Activated CD4-positive, alpha-beta memory T cell treated with anti-CD3 and anti-CD28 coated beads for 36 hours (primary cell): ENCODE measurements around the gene PPCS. TPM values are rescaled to one million over a fixed set of nuclear protein-coding genes. Genes with fewer than 3 reads are reported as not detected.

Source experiments
- CTCF ChIA-PET: fragments of 350-600 bp; sonication (Branson Sonifier 250); formaldehyde crosslinking; loops from one replicate; lab custom pipeline; 2021; ENCODE audit warnings: antibody characterized with exemption, inconsistent platforms; lab: Charles Lee
- POLR2A ChIA-PET: fragments of 350-600 bp; sonication (Branson Sonifier 250); formaldehyde crosslinking; loops from one replicate; lab custom pipeline; 2021; ENCODE audit warnings: antibody characterized with exemption; lab: Charles Lee
- DNase-seq: peaks from one replicate; pipeline ENCODE4 v3.0.0-alpha.2; 2020
- H3K27ac Mint-ChIP-seq: one replicate; pipeline ENCODE4 v1.8.0; 2021; ENCODE audit warnings: mixed read lengths
- H3K27me3 Mint-ChIP-seq: one replicate; pipeline ENCODE4 v1.8.0; 2021; ENCODE audit warnings: mixed read lengths
- H3K36me3 Mint-ChIP-seq: one replicate; pipeline ENCODE4 v1.8.0; 2021; ENCODE audit warnings: mixed read lengths
- H3K4me1 Mint-ChIP-seq: one replicate; pipeline ENCODE4 v1.8.0; 2021; ENCODE audit warnings: low read depth, mixed read lengths
- H3K4me3 Mint-ChIP-seq: one replicate; pipeline ENCODE4 v1.8.0; 2021; ENCODE audit warnings: mild to moderate bottlenecking, mixed read lengths
- H3K9me3 Mint-ChIP-seq: one replicate; pipeline ENCODE4 v1.8.0; 2021; ENCODE audit warnings: mixed read lengths
- intact Hi-C: fragments of 100-400 bp; cut with micrococcal nuclease; formaldehyde crosslinking; loops from one replicate; pipeline ENCODE4 v1.15.1; 2023
- total RNA-seq, 2 experiments: library from RNA; stranded (reverse); gene quantifications; one replicate each; pipeline ENCODE4 v1.2.3, GENCODE V29; 2021

The PPCS gene
- total RNA-seq, 2 experiments from 2014 or later = 50.8 to 52.3 TPM

- ChIA-PET CTCF (no interaction called here), POLR2A (no interaction called here)
- Mint-ChIP-seq H3K36me3 (no peaks in the 10 kb centered on the region), H3K4me1 (no peaks in the 10 kb centered on the region), H3K4me3 (no peak overlapping the region), H3K27me3 (peaks cover 1% of the 10 kb centered on the region), H3K27ac (no peak overlapping the region), H3K9me3 (no peaks in the 10 kb centered on the region)
- intact Hi-C loops = no loop called here
- DNase-seq = no peak
Measured at GRCh38 chr1:42429603-42430002, 26.7 kb upstream of the PPCS start.

DNA sequence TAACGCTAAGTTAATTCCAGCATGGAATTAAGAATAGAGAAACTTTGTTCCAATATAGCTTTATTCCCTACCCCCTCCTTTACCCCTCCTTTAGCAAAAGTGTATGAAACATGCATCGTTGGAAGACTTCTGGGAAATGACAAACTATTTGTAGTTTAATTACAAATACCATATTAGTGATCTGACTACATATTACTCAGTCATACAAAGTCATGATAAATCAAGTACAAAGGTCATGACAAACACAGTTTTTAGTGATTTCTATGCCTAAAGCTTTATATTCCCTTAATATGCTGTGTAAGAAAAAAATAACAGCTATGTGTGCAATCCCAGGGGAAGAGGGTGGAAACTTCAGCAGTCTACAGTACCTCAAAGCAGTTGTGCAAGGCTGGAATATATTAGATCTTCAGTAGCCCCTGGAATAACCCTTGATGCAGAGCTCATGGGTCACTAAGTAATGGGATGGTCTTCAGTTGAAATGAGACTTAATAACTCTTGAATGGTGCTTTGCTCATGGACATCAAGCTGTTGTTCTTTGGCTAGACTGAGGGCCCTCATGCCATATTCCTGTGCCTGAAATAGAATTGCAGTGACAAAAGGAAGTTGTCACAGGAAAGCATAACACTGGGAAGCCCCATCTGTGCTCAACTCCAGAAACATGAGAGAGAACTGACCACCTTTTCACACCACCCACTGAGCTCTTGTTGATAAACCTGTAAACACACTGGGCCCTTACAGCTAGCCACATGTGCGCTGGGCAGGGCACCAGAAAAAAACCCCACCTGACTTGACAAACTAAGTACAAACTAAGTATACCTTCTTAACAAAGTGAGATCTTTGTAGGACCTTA is 25.8 kb upstream of the PPCS start:
- no peak for DNase-seq
- CTCF ChIA-PET = no interaction called here
- Mint-ChIP-seq H3K9me3 (no peaks in the 10 kb centered on the region), H3K4me3 (no peak overlapping the region), H3K27ac (no peak overlapping the region), H3K36me3 (no peaks in the 10 kb centered on the region), H3K4me1 (no peaks in the 10 kb centered on the region), H3K27me3 (peaks cover under 1% of the 10 kb centered on the region)
- intact Hi-C loops = no loop called here
- POLR2A ChIA-PET = no interaction called here

DNA sequence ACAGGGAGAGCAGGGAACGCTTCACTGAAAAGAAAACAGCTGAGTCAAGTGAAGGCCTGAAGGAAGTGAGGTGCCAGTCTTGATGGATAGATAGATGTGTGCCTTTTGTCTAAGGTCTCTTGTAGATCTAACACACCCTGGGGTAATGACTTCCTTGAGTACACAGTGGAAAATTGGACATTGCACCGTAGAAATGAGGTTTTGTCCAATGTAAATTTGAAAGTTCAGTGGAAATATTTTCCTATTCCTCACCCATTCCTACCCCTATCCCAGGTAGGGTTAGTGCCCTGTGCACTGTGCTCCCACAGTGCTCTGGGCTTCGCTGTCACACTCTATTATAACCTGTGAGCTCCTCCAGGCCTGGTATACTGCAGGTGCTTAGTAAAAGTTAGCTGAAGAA is 24.8 kb upstream of the PPCS start:
- Mint-ChIP-seq H3K27me3 (no peaks in the 10 kb centered on the region), H3K4me1 (no peaks in the 10 kb centered on the region), H3K27ac (no peak overlapping the region), H3K4me3 (no peak overlapping the region), H3K36me3 (no peaks in the 10 kb centered on the region), H3K9me3 (no peaks in the 10 kb centered on the region)
- intact Hi-C loops = no loop called here
- POLR2A ChIA-PET = no interaction called here
- CTCF ChIA-PET = no interaction called here
- DNase-seq = no peak

DNA sequence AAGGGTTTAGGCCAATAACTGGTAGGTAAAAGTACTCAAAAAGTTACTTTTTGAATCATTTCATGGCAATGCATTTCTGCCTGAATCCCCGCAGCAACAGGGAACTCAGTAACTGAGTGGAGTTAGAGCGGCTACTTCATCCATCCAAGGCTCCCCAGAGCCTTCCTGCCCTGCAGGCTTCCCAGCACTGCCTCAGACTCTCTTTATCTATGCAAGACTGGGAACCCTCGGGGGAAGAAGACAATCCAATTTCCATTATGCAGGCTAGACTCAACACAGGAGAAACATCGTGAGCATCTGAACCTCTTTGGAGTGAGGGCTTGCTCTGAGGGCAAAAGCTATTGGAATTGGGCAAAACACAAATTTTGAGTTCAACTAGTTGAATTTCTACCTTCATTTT is 23.6 kb upstream of the PPCS start:
- Mint-ChIP-seq H3K27ac (no peak overlapping the region), H3K36me3 (no peaks in the 10 kb centered on the region), H3K9me3 (no peaks in the 10 kb centered on the region), H3K4me1 (no peaks in the 10 kb centered on the region), H3K4me3 (no peak overlapping the region), H3K27me3 (no peaks in the 10 kb centered on the region)
- intact Hi-C loops = no loop called here
- ChIA-PET POLR2A (no interaction called here), CTCF (no interaction called here)
- DNase-seq = no peak

GRCh38 chr1:42433369-42433768 is 23.0 kb upstream of the PPCS start:
- H3K27me3 Mint-ChIP-seq = no peaks in the 10 kb centered on the region
- ChIA-PET CTCF (no interaction called here), POLR2A (no interaction called here)
- no peaks in the 10 kb centered on the region for H3K36me3 Mint-ChIP-seq
- DNase-seq = no peak
- H3K27ac Mint-ChIP-seq = no peak overlapping the region
- no peak overlapping the region for H3K4me3 Mint-ChIP-seq
- H3K9me3 Mint-ChIP-seq = no peaks in the 10 kb centered on the region
- intact Hi-C loops = no loop called here
- H3K4me1 Mint-ChIP-seq = no peaks in the 10 kb centered on the region

DNA sequence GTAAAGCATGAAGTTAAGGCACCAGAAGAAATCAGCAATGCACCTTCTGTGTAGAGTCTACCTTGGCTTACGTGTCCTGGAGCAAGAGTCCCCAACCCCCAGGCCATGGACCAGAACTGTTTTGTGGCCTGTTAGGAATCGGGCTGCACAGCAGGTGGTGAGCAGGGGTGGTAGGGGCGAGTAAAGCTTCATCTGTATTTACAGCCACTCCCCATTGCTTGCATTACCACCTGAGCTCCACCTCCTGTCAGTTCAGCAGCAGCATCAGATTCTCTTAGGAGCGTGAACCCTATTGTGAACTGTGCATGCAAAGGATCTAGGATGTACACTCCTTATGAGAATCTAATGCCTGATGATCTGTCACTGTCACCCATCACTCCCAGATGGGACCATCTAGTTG is 22.0 kb upstream of the PPCS start:
- ChIA-PET CTCF (no interaction called here), POLR2A (no interaction called here)
- Mint-ChIP-seq H3K4me3 (no peak overlapping the region), H3K9me3 (no peaks in the 10 kb centered on the region), H3K36me3 (no peaks in the 10 kb centered on the region), H3K27me3 (no peaks in the 10 kb centered on the region), H3K4me1 (no peaks in the 10 kb centered on the region), H3K27ac (no peak overlapping the region)
- no peak for DNase-seq
- intact Hi-C loops = no loop called here

- ChIA-PET POLR2A (no interaction called here), CTCF (no interaction called here)
Measured at GRCh38 chr1:42439940-42440339, 16.4 kb upstream of the PPCS start.

GRCh38 chr1:42442662-42443061 is 13.7 kb upstream of the PPCS start:
- Mint-ChIP-seq H3K4me1 (no peaks in the 10 kb centered on the region), H3K9me3 (no peaks in the 10 kb centered on the region), H3K27me3 (no peaks in the 10 kb centered on the region), H3K36me3 (no peaks in the 10 kb centered on the region), H3K4me3 (no peak overlapping the region), H3K27ac (no peak overlapping the region)
- intact Hi-C loops = no loop called here
- DNase-seq = no peak
- ChIA-PET POLR2A (no interaction called here), CTCF (no interaction called here)

More at GRCh38 chr1:42439940-42440339, 16.4 kb upstream of the PPCS start:
- no peak for DNase-seq
- Mint-ChIP-seq H3K4me1 (no peaks in the 10 kb centered on the region), H3K9me3 (no peaks in the 10 kb centered on the region), H3K27ac (no peak overlapping the region), H3K27me3 (no peaks in the 10 kb centered on the region), H3K4me3 (no peak overlapping the region), H3K36me3 (no peaks in the 10 kb centered on the region)
- intact Hi-C loops = no loop called here

GRCh38 chr1:42449256-42449655 is 7.1 kb upstream of the PPCS start:
- H3K27me3 Mint-ChIP-seq = no peaks in the 10 kb centered on the region
- H3K36me3 Mint-ChIP-seq = no peaks in the 10 kb centered on the region
- CTCF ChIA-PET = no interaction called here
- H3K27ac Mint-ChIP-seq = no peak overlapping the region
- no peak for DNase-seq
- no peak overlapping the region for H3K4me3 Mint-ChIP-seq
- no peaks in the 10 kb centered on the region for H3K9me3 Mint-ChIP-seq
- POLR2A ChIA-PET = no interaction called here
- intact Hi-C loops = no loop called here
- no peaks in the 10 kb centered on the region for H3K4me1 Mint-ChIP-seq

DNA sequence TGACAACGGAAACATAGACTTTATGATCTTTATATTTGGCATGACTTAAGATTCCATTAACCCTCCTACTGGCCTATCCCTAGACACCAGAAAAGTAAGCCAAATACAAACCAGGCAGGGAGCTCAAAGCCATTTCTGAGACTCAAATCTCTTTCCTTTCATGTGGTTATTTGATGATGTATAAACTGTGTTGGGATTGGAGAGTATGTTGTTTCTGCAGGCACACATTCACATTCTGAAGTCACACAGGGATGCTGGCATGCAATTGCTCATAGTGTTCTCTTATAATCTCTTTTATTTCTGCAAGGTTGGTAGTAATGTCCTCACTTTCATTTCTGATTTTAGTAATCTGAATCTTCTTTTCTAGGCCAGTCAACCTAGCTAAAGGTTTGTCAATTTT is 6.3 kb upstream of the PPCS start:
- Mint-ChIP-seq H3K9me3 (no peaks in the 10 kb centered on the region), H3K27ac (no peak overlapping the region), H3K36me3 (no peaks in the 10 kb centered on the region), H3K4me3 (no peak overlapping the region), H3K27me3 (no peaks in the 10 kb centered on the region), H3K4me1 (no peaks in the 10 kb centered on the region)
- no peak for DNase-seq
- CTCF ChIA-PET = interaction anchor here (0.7 kb wide), 1 partner anchor 128 kb away, joined by 3 read pairs; no protein-coding TSS in a partner anchor
- POLR2A ChIA-PET = no interaction called here
- intact Hi-C loops = no loop called here

- ChIA-PET CTCF (no interaction called here), POLR2A (no interaction called here)
- DNase-seq = no peak
- intact Hi-C loops = no loop called here
- H3K36me3 Mint-ChIP-seq = peaks cover 13% of the 10 kb centered on the region
- H3K9me3 Mint-ChIP-seq = no peaks in the 10 kb centered on the region
- no peaks in the 10 kb centered on the region for H3K27me3 Mint-ChIP-seq
- H3K4me3 Mint-ChIP-seq = no peak overlapping the region
- H3K4me1 Mint-ChIP-seq = peaks cover 15% of the 10 kb centered on the region
- no peak overlapping the region for H3K27ac Mint-ChIP-seq
Measured at GRCh38 chr1:42453386-42453785, 3.0 kb upstream of the PPCS start.

DNA sequence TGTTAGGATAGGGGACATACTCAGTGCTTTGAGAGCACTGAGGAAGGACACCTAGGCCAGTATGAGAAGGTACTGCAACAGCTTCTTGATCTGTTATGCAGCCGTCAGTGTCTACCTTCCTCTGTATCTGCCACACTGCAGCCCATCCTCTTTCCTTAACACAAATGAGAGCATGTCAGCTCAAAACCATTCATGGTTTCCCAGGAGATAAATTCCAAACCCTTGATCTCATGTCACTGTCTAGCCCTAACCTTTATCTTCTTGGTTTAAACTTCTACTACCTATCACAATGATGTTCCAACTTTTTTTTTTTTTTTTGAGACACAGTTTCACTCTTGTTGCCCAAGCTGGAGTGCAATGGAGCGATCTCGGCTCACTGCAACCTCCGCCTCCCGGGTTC is 1.9 kb upstream of the PPCS start:
- Mint-ChIP-seq H3K27ac (no peak overlapping the region), H3K9me3 (no peaks in the 10 kb centered on the region), H3K27me3 (no peaks in the 10 kb centered on the region), H3K4me3 (no peak overlapping the region), H3K4me1 (peaks cover 19% of the 10 kb centered on the region), H3K36me3 (peaks cover 20% of the 10 kb centered on the region)
- intact Hi-C loops = no loop called here
- CTCF ChIA-PET = no interaction called here
- DNase-seq = no peak
- POLR2A ChIA-PET = interaction anchor here (0.6 kb wide), 1 partner anchor 776 kb away, joined by 4 read pairs; no protein-coding TSS in a partner anchor

DNA sequence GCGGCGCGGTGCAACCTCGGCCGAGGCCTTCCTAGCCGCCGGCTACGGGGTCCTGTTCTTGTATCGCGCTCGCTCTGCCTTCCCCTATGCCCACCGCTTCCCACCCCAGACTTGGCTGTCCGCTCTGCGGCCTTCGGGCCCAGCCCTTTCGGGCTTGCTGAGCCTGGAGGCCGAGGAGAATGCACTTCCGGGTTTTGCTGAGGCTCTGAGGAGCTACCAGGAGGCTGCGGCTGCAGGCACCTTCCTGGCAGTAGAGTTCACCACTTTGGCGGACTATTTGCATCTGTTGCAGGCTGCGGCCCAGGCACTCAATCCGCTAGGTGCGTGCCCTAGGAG is 379 bp downstream of the PPCS start:
- peak; percentile 72 for DNase-seq
- peak overlapping the region; percentile 91 for H3K27ac Mint-ChIP-seq
- intact Hi-C loops = loop anchor here (1.0 to 5.0 kb wide), 4 partner anchors 8 to 311 kb away; partner anchors contain the start of genes C1orf50, FOXJ3 and P3H1
- CTCF ChIA-PET = interaction anchor here (0.6 to 0.8 kb wide), 2 partner anchors 118 to 193 kb away, joined by 3 read pairs; no protein-coding TSS in a partner anchor
- peaks cover 23% of the 10 kb centered on the region for H3K4me1 Mint-ChIP-seq
- H3K4me3 Mint-ChIP-seq = peak overlapping the region; percentile 79
- H3K9me3 Mint-ChIP-seq = no peaks in the 10 kb centered on the region
- POLR2A ChIA-PET = interaction anchor here (0.9 to 1.2 kb wide), 3 partner anchors 16 to 123 kb away, joined by 3 read pairs; no protein-coding TSS in a partner anchor
- H3K36me3 Mint-ChIP-seq = peaks cover 24% of the 10 kb centered on the region
- H3K27me3 Mint-ChIP-seq = no peaks in the 10 kb centered on the region
